RWPE2 (cell line): ENCODE results near the gene APOD.

ENCODE experiments used
- ATAC-seq: fragments of 200-7000 bp; cut with Tn5 transposase; 3 replicates; pipeline ENCODE4 v1.9.1; 2021; ENCODE audit warnings: low read depth
- DNase-seq: peaks from one replicate; pipeline ENCODE4 v3.0.0-alpha.2; 2020; ENCODE audit warnings: low spot score
- H3K27ac ChIP-seq: fragments of 450-650 bp; 2 replicates; pipeline ENCODE4 v1.5.1; 2017; ENCODE audit warnings: mild to moderate bottlenecking; ENCODE audit not compliant: poor library complexity, severe bottlenecking
- H3K27me3 ChIP-seq: fragments of 250-450 bp; sonication (Bioruptor Pico); 2 replicates; pipeline ENCODE4 v1.5.1; 2021; ENCODE audit warnings: mild to moderate bottlenecking, moderate library complexity; ENCODE audit not compliant: insufficient read depth, poor library complexity, severe bottlenecking
- H3K36me3 ChIP-seq: fragments of 250-450 bp; sonication (Bioruptor Pico); 2 replicates; pipeline ENCODE4 v1.5.1; 2020; ENCODE audit warnings: low read depth, mild to moderate bottlenecking, moderate library complexity
- H3K4me1 ChIP-seq: fragments of 250-450 bp; sonication (Bioruptor Pico); 2 replicates; pipeline ENCODE4 v1.5.1; 2021; ENCODE audit warnings: mild to moderate bottlenecking, moderate library complexity; ENCODE audit not compliant: insufficient read depth, poor library complexity, severe bottlenecking
- H3K4me3 ChIP-seq: fragments of 250-450 bp; sonication (Bioruptor Pico); 2 replicates; pipeline ENCODE4 v1.5.1; 2021; ENCODE audit warnings: mild to moderate bottlenecking, moderate library complexity; ENCODE audit not compliant: severe bottlenecking
- H3K9me3 ChIP-seq: fragments of 250-450 bp; sonication (Bioruptor Pico); 2 replicates; pipeline ENCODE4 v1.5.1; 2021; ENCODE audit warnings: mild to moderate bottlenecking, moderate library complexity; ENCODE audit not compliant: severe bottlenecking
- TF ChIP-seq, protein P1 (sequence below): fragments of 450-650 bp; IDR thresholded peaks from one replicate; pipeline ENCODE4 v1.5.1; 2017; ENCODE audit warnings: mild to moderate bottlenecking, moderate library complexity; ENCODE audit not compliant: poor library complexity, severe bottlenecking

Gene APOD

DNA sequence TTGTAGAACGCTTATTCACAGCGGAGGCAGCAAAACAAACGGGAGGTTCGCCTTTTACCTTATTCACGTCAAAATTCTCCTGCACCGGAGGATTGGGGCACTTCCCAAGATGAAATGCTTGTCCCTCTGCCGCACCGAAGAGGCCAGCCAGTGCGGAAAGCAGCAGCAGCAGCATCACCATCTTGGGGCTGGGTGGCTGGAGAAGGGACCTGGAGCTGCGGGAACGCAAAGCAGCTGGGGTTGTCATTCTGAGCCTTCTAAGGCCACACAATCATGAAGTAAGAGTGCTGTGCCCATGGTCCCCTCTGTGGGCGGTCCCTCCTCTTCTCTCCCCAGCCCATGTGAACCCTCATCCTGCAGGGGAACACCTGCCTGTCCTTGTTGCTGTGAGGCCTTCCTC lies 4.5 kb downstream of the APOD start:
- Histone ChIP-seq H3K36me3 (no peaks in the 10 kb centered on the region), H3K27ac (no peak overlapping the region), H3K9me3 (no peaks in the 10 kb centered on the region), H3K27me3 (no peaks in the 10 kb centered on the region), H3K4me3 (no peak overlapping the region), H3K4me1 (peaks cover 8% of the 10 kb centered on the region)
- TF ChIP-seq, protein P1, sequence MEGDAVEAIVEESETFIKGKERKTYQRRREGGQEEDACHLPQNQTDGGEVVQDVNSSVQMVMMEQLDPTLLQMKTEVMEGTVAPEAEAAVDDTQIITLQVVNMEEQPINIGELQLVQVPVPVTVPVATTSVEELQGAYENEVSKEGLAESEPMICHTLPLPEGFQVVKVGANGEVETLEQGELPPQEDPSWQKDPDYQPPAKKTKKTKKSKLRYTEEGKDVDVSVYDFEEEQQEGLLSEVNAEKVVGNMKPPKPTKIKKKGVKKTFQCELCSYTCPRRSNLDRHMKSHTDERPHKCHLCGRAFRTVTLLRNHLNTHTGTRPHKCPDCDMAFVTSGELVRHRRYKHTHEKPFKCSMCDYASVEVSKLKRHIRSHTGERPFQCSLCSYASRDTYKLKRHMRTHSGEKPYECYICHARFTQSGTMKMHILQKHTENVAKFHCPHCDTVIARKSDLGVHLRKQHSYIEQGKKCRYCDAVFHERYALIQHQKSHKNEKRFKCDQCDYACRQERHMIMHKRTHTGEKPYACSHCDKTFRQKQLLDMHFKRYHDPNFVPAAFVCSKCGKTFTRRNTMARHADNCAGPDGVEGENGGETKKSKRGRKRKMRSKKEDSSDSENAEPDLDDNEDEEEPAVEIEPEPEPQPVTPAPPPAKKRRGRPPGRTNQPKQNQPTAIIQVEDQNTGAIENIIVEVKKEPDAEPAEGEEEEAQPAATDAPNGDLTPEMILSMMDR: no peak
- no peak for DNase-seq
- no peak for ATAC-seq

DNA sequence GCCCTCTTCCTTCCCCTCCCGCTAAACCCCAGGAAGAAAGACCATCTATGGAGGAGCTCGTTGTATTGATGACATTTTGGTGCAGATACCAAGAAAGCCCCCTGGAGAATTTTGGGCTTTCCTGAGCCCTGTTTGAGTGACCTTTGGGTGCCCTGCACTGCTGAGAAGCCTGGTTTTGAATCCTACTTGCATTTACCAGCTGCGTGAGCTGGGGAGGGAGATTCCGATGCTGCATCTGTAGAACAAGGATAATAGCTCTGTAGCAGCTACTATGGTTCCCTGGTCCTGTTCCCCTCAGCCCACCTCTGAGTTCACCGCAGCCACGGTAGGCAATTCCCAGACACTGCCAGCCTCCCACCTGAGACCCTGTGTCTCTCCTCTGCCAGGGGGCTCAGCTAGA lies 5.2 kb downstream of the APOD start:
- Histone ChIP-seq H3K9me3 (no peaks in the 10 kb centered on the region), H3K4me3 (no peak overlapping the region), H3K4me1 (peaks cover under 1% of the 10 kb centered on the region), H3K27me3 (no peaks in the 10 kb centered on the region), H3K36me3 (no peaks in the 10 kb centered on the region), H3K27ac (no peak overlapping the region)
- TF ChIP-seq, protein P1: no peak
- DNase-seq (no peak), ATAC-seq (no peak)

DNA sequence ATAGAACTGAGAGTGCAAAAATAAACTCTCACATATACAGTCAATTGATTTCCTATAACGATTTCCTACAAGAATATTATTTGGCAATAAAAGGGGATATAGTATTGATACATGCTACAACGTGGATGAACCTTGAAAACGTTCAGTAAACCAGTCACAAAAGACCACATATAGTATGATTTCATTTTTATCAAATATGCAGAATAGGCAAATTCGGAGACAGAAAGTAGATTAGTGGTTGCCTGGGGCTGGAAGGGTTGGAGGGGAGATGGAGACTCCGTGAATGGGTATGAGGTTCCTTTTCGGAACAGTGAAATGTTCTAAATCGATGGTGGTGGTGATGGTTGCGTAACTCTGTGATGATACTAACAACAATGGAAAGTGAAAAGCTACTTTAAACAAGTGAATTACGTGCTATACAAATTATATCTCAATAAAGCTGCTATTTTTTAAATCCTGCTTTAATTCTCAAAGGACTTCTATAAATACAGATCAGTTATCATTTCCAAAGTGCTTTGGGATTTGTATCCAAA lies 6.0 kb downstream of the APOD start:
- no peak for ATAC-seq

DNA sequence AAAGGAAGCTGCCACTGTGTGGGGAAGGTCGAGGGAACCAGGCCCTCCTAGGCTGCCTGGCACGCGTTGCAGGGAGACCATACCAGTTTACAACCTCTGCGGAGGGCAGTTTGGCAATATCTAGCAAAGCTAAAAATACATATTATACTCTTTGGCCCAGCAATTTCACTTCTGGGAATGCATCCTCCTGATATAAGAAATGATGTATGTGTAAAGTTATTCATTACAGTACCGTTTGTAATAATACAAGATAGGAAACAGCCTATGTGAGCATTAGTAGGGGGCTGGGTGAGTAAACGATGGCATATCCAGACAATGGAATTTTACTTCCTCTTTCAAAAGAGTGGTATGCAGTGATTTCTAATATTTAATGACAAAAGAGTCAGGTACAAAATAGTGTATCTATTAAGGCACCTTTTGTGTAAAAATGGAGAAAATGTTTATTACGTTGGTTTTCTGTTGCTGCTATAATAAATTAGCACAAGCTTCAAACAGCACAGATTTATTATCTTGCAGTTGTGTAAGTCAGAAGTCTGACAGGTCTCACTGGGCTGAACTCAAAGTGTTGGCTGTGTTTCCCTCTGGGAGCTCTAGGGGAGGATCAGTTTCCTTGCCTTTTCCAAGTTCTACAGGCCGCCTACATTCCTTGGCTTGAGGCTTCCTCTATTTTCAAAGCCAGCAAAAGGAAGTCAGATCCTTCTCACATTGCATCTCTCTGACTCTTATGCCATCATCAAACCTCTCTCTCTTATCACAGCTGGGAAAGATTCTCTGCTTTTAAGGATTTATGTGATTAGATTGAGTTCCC lies 9.0 kb downstream of the APOD start:
- Histone ChIP-seq H3K27ac (no peak overlapping the region), H3K4me1 (no peaks in the 10 kb centered on the region), H3K36me3 (no peaks in the 10 kb centered on the region), H3K27me3 (no peaks in the 10 kb centered on the region), H3K9me3 (no peaks in the 10 kb centered on the region), H3K4me3 (no peak overlapping the region)
- TF ChIP-seq, protein P1: no peak
- no peak for ATAC-seq
- DNase-seq: no peak

More for the DNA sequence above, 6.0 kb downstream of the APOD start:
- no peaks in the 10 kb centered on the region for H3K36me3 ChIP-seq
- no peaks in the 10 kb centered on the region for H3K27me3 ChIP-seq
- no peak overlapping the region for H3K4me3 ChIP-seq
- DNase-seq: no peak
- H3K4me1 ChIP-seq: no peaks in the 10 kb centered on the region
- H3K27ac ChIP-seq: no peak overlapping the region
- TF ChIP-seq, protein P1: no peak
- H3K9me3 ChIP-seq: no peaks in the 10 kb centered on the region
